K562 (cell line): ENCODE measurements around the gene MAST4.

Experiments
- CTCF ChIP-seq, 3 experiments: IDR thresholded peaks in 2 of 3; conservative IDR thresholded peaks in 1 of 3; 2 replicates each; pipeline ENCODE4 v1.5.1; 2011 to 2012; ENCODE audit warnings: low read length in 3 of 3, mild to moderate bottlenecking in 3 of 3, control low read depth in 2 of 3, improper control_type of control experiment in 1 of 3, inconsistent platforms in 1 of 3, low read depth in 1 of 3, mixed read lengths in 1 of 3, moderate library complexity in 1 of 3; ENCODE audit not compliant: insufficient read depth in 2 of 3
- HDGF ChIP-seq: fragments of 450-650 bp; IDR thresholded peaks from 2 replicates; pipeline ENCODE4 v1.6.1; 2016
- MAX ChIP-seq: sonication (generic); formaldehyde crosslinking; IDR thresholded peaks from 2 replicates; pipeline ENCODE4 v1.9.0; 2022; ENCODE audit warnings: mild to moderate bottlenecking, missing genetic modification reagents
- NFIX ChIP-seq: fragments of 250-450 bp; sonication (Bioruptor Pico); IDR thresholded peaks from 2 replicates; pipeline ENCODE4 v1.4.0; 2020; ENCODE audit warnings: low read depth, mild to moderate bottlenecking, moderate library complexity
- NR2C2 ChIP-seq, 2 experiments: fragments of 200-800 bp in 1 of 2; sonication (Bioruptor generic) in 1 of 2; sonication (generic) in 1 of 2; formaldehyde crosslinking in 1 of 2; IDR thresholded peaks; 2 replicates each; pipeline versions ENCODE4 v1.6.1 to v1.8.0; 2016 to 2022; ENCODE audit warnings: mild to moderate bottlenecking in 1 of 2, missing compliant biosample characterization in 1 of 2, missing genetic modification characterization in 1 of 2, missing genetic modification reagents in 1 of 2
- ZKSCAN1 ChIP-seq: fragments of 150-350 bp; IDR thresholded peaks from 2 replicates; pipeline ENCODE4 v1.6.1; 2016; ENCODE audit warnings: low read depth, low read length
- ZNF780A ChIP-seq: fragments of 250-450 bp; sonication (Bioruptor Pico); IDR thresholded peaks from 2 replicates; pipeline ENCODE4 v1.5.0; 2021; ENCODE audit warnings: mild to moderate bottlenecking

- TF ChIP-seq MAX (no peak), HDGF (no peak), ZKSCAN1 (no peak), NR2C2 (CRISPR knock-in tag; IDR thresholded peaks at IDR 0.05) (no peak), NR2C2 (tag; IDR thresholded peaks at IDR 0.05) (no peak), CTCF (IDR thresholded peaks at IDR 0.05 in 2 of 3, conservative IDR thresholded peaks at IDR 0.05 in 1 of 3; ENCODE audit: insufficient read depth in 2 of 3, low read depth in 1 of 3, low read length in 3 of 3) (no peak), ZNF780A (CRISPR knock-in tag) (no peak), NFIX (CRISPR knock-in tag) (no peak)
These were observed 367.4 kb downstream of the MAST4 start for GRCh38 chr5:66963559-66963971.
